H1 (cell line): ENCODE data around the gene FRZB. TPM values are rescaled to one million over a fixed set of nuclear protein-coding genes. Genes with fewer than 3 reads are reported as not detected.

Experiments
- CHD1 ChIP-seq: IDR thresholded peaks from 2 replicates; pipeline ENCODE4 v1.6.1; 2012; ENCODE audit warnings: low read depth, low read length, improper control_type of control experiment
- SP2 ChIP-seq: IDR thresholded peaks from 2 replicates; pipeline ENCODE4 v1.6.1; 2012; ENCODE audit warnings: mild to moderate bottlenecking, low read length, inconsistent platforms
- YY1 ChIP-seq: IDR thresholded peaks from 2 replicates; pipeline ENCODE4 v1.6.1; 2011; ENCODE audit warnings: low read depth, mild to moderate bottlenecking, low read length
- polyA plus RNA-seq, 7 experiments: library from polyadenylated mRNA; depleted of rRNA in 3 of 7; stranded (reverse) in 5 of 7; unstranded in 2 of 7; fragments of >200 nt in 5 of 7; fragments of 200-250 nt in 2 of 7; gene quantifications; 1 replicate in 5 of 7; 2 replicates in 1 of 7; 4 replicates in 1 of 7; pipeline versions ENCODE4 v1.2.1 to v1.2.3, GENCODE V29; 2011 to 2013; ENCODE audit warnings: missing spikeins in 2 of 7, mixed read lengths in 2 of 7
- total RNA-seq: library from RNA; stranded (reverse); fragmentation: NEBNext Ultra II Directional; extraction: Animal tissue kit (Norgen Biotek cat#: 25700); gene quantifications from 2 replicates; pipeline ENCODE4 v1.2.1, GENCODE V29; 2021

FRZB gene
- total and polyA plus RNA-seq, 2 of the 8 experiments (the other 6 are each of a cell fraction or from before 2014, with no cell fraction given) = 4.4 to 4.6 TPM

- TF ChIP-seq YY1 (no peak), SP2 (no peak), CHD1 (no peak)
These were observed 5.6 kb downstream of the FRZB start (continued) for GRCh38 chr2:182860858-182861257.
